ELF-1 (cell line): ENCODE results near the gene MAP3K9.
"Not testable (repeated sequence)": the region's sequence is repeated elsewhere in the genome, so short reads cannot be mapped to it uniquely, and the experiment has no call there.

Source experiments
- DNase-seq: peaks from one replicate; pipeline ENCODE4 v3.0.0-alpha.2; 2016; ENCODE audit warnings: low read depth, low spot score

Gene MAP3K9

GRCh38 chr14:70724944-70725343 is 84.4 kb downstream of the MAP3K9 start:
- peak; percentile 37 for DNase-seq

- peak; percentile 29 for DNase-seq
Measured at GRCh38 chr14:70724110-70724509, 85.2 kb downstream of the MAP3K9 start.

GRCh38 chr14:70723276-70723675 is 86.0 kb downstream of the MAP3K9 start:
- DNase-seq: no peak

GRCh38 chr14:70722418-70722817 is 86.9 kb downstream of the MAP3K9 start:
- DNase-seq: no peak

GRCh38 chr14:70721542-70721941 is 87.8 kb downstream of the MAP3K9 start:
- DNase-seq: no peak

GRCh38 chr14:70718383-70719118 is 90.8 kb downstream of the MAP3K9 start:
- peak; percentile 32 for DNase-seq

GRCh38 chr14:70716958-70717357 is 92.4 kb downstream of the MAP3K9 start:
- peak; percentile 23 for DNase-seq

- no peak for DNase-seq
Measured at GRCh38 chr14:70716483-70716882, 92.8 kb downstream of the MAP3K9 start.

GRCh38 chr14:70714055-70714550 is 95.2 kb downstream of the MAP3K9 start:
- DNase-seq: peak; percentile 75

- DNase-seq: no peak
Measured at GRCh38 chr14:70713511-70713916, 95.8 kb downstream of the MAP3K9 start.

GRCh38 chr14:70713096-70713495 is 96.2 kb downstream of the MAP3K9 start:
- DNase-seq: no peak

- no peak for DNase-seq
Measured at GRCh38 chr14:70711451-70711850, 97.9 kb downstream of the MAP3K9 start.

- DNase-seq: peak; percentile 41
Measured at GRCh38 chr14:70709726-70710382, 99.5 kb downstream of the MAP3K9 start.

GRCh38 chr14:70708717-70709570 is 100.4 kb downstream of the MAP3K9 start:
- DNase-seq: peak; percentile 73

GRCh38 chr14:70707138-70708038 is 101.9 kb downstream of the MAP3K9 start:
- no peak for DNase-seq

- DNase-seq: no peak
Measured at GRCh38 chr14:70706177-70706576, 103.1 kb downstream of the MAP3K9 start.

- DNase-seq: no peak
Measured at GRCh38 chr14:70704960-70705359, 104.4 kb downstream of the MAP3K9 start.

- not testable (repeated sequence) for DNase-seq
Measured at GRCh38 chr14:70703621-70704168, 105.6 kb downstream of the MAP3K9 start.

GRCh38 chr14:70702161-70702560 is 107.2 kb downstream of the MAP3K9 start:
- no peak for DNase-seq

- no peak for DNase-seq
Measured at GRCh38 chr14:70701610-70702009, 107.7 kb downstream of the MAP3K9 start.
